KOPT-K1 (cell line): Measurements from ENCODE around the gene VPS16.

Experiments used
- H3K27ac ChIP-seq: fragments of 200-600 bp; sonication (generic); 2 replicates; pipeline ENCODE4 v1.5.1; 2016; ENCODE audit warnings: antibody characterized with exemption, mild to moderate bottlenecking, low read depth, low read length; ENCODE audit not compliant: poor library complexity, severe bottlenecking
- H3K36me3 ChIP-seq: fragments of 200-600 bp; sonication (generic); 2 replicates; pipeline ENCODE4 v1.5.1; 2017; ENCODE audit warnings: antibody characterized with exemption, mild to moderate bottlenecking, low read length, moderate library complexity; ENCODE audit not compliant: insufficient read depth
- H3K9me3 ChIP-seq: fragments of 200-600 bp; sonication (generic); 2 replicates; pipeline ENCODE4 v1.5.1; 2017; ENCODE audit warnings: antibody characterized with exemption, low read length, mild to moderate bottlenecking; ENCODE audit not compliant: insufficient read depth, poor library complexity, severe bottlenecking

VPS16 gene

DNA sequence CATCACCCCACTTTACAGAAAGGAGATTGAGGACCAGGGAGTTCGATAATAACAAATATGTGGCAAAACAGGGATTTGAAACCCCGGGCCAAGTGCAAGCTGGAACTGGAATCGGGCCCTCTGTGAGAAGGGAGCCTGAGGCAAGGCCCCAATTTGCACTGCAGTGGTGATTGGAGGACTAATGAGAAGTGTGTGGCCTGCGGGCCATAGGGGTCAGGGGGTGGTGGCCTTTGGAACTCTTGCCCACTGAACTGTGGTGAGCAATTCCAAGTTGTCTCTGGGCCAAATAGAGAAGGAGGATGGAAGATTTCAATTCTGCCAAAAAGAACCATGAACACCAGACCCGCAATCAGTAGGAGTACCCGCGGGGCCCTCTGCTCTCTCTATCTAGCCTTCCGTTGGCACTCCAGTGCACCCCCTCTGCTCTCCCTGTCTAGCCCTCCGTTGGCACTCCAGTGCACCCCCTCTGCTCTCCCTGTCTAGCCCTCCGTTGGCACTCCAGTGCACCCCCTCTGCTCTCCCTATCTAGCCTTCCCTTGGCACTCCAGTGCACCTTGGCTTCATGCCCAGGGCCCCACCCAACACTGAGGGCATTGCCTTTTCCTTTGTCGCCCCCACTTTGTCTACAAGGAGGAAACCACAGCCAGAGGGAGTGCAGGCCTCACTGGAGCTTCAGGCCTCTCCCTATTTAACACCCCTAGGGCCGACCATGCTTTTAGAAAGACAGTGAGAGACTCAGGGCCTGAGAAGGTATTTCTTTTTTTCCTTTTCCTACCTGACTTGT lies 26.7 kb downstream of the VPS16 start:
- no peaks in the 10 kb centered on the region for H3K9me3 ChIP-seq
- no peak overlapping the region for H3K27ac ChIP-seq
- H3K36me3 ChIP-seq: peaks cover 43% of the 10 kb centered on the region

- H3K27ac ChIP-seq: no peak overlapping the region
- peaks cover 27% of the 10 kb centered on the region for H3K36me3 ChIP-seq
These were observed 28.8 kb downstream of the VPS16 start for GRCh38 chr20:2869381-2869780.

GRCh38 chr20:2871111-2871465 lies 30.5 kb downstream of the VPS16 start:
- no peaks in the 10 kb centered on the region for H3K9me3 ChIP-seq
- H3K36me3 ChIP-seq: peaks cover 22% of the 10 kb centered on the region
- H3K27ac ChIP-seq: no peak overlapping the region

More at GRCh38 chr20:2869381-2869780, 28.8 kb downstream of the VPS16 start:
- no peaks in the 10 kb centered on the region for H3K9me3 ChIP-seq

GRCh38 chr20:2871661-2872458 lies 31.3 kb downstream of the VPS16 start:
- no peaks in the 10 kb centered on the region for H3K9me3 ChIP-seq
- peaks cover 18% of the 10 kb centered on the region for H3K36me3 ChIP-seq
- H3K27ac ChIP-seq: peak overlapping the region; percentile 87

GRCh38 chr20:2872459-2873009 lies 32.0 kb downstream of the VPS16 start:
- H3K27ac ChIP-seq: peak overlapping the region; percentile 87
- no peaks in the 10 kb centered on the region for H3K9me3 ChIP-seq
- peaks cover 21% of the 10 kb centered on the region for H3K36me3 ChIP-seq

GRCh38 chr20:2873010-2873746 lies 32.6 kb downstream of the VPS16 start, which contains the start of gene PTPRA:
PTPRA (plus strand) TSS chr20:2873481; CDS start chr20:2964278, 90,797 bp downstream.
- Histone ChIP-seq H3K36me3 (peaks cover 22% of the 10 kb centered on the region), H3K9me3 (no peaks in the 10 kb centered on the region), H3K27ac (peak within 1 kb of the TSS; percentile 87)

- Histone ChIP-seq H3K9me3 (no peaks in the 10 kb centered on the region), H3K36me3 (peaks cover 27% of the 10 kb centered on the region), H3K27ac (peak overlapping the region; percentile 87)
These were observed 33.1 kb downstream of the VPS16 start for GRCh38 chr20:2873747-2874041.

GRCh38 chr20:2874456-2874855 lies 33.9 kb downstream of the VPS16 start:
- peak overlapping the region; percentile 87 for H3K27ac ChIP-seq
- H3K36me3 ChIP-seq: peaks cover 28% of the 10 kb centered on the region
- H3K9me3 ChIP-seq: no peaks in the 10 kb centered on the region

- Histone ChIP-seq H3K36me3 (peaks cover 34% of the 10 kb centered on the region), H3K9me3 (no peaks in the 10 kb centered on the region), H3K27ac (no peak overlapping the region)
These were observed 35.2 kb downstream of the VPS16 start for GRCh38 chr20:2875690-2876203.

- no peak overlapping the region for H3K27ac ChIP-seq
- H3K9me3 ChIP-seq: no peaks in the 10 kb centered on the region
- H3K36me3 ChIP-seq: peaks cover 35% of the 10 kb centered on the region
These were observed 38.0 kb downstream of the VPS16 start for GRCh38 chr20:2878515-2878914.

GRCh38 chr20:2879146-2879545 lies 38.6 kb downstream of the VPS16 start:
- peaks cover 35% of the 10 kb centered on the region for H3K36me3 ChIP-seq
- no peak overlapping the region for H3K27ac ChIP-seq
- no peaks in the 10 kb centered on the region for H3K9me3 ChIP-seq

DNA sequence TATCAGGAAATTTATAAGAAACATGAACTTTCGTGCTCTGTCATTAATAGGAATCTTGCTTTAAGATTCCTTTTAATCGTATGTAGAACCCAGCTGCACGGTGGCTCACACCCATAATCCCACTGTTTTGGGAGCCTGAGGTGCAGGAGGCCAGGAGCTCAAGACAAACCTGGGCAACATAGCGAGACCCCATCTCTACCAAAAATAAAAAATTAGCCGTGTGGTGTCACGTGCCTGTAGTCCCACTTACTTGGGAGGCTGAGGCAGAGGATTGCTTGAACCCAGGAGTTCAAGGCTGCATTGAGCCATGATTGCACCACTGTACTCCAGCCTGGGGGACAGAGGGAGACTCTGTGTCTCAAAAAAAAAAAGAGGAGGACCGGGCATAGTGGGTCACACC lies 40.1 kb downstream of the VPS16 start:
- Histone ChIP-seq H3K9me3 (no peaks in the 10 kb centered on the region), H3K27ac (no peak overlapping the region), H3K36me3 (peaks cover 26% of the 10 kb centered on the region)

GRCh38 chr20:2883726-2884637 lies 43.4 kb downstream of the VPS16 start:
- H3K36me3 ChIP-seq: peaks cover 7% of the 10 kb centered on the region; the same call in 1 of the 2 replicates
- no peak overlapping the region for H3K27ac ChIP-seq
- no peaks in the 10 kb centered on the region for H3K9me3 ChIP-seq

- H3K27ac ChIP-seq: no peak overlapping the region
- no peaks in the 10 kb centered on the region for H3K9me3 ChIP-seq
- H3K36me3 ChIP-seq: no peaks in the 10 kb centered on the region
These were observed 47.2 kb downstream of the VPS16 start for GRCh38 chr20:2887715-2888114.
